ENCODE measurements around the gene NETO2.

Gene NETO2

GRCh38 chr16:47073223-47074155 lies 70.3 kb downstream of the NETO2 start:
- Mint-ChIP-seq H3K4me3 (no peak overlapping the region), H3K9me3 (peaks cover 15% of the 10 kb centered on the region), H3K27ac (no peak overlapping the region), H3K27me3 (ENCODE audit: low read depth, poor library complexity) (peaks cover 3% of the 10 kb centered on the region), H3K36me3 (ENCODE audit: low read depth) (no peaks in the 10 kb centered on the region), H3K4me1 (no peaks in the 10 kb centered on the region)
- no peak for DNase-seq
- TF ChIP-seq, protein P1, sequence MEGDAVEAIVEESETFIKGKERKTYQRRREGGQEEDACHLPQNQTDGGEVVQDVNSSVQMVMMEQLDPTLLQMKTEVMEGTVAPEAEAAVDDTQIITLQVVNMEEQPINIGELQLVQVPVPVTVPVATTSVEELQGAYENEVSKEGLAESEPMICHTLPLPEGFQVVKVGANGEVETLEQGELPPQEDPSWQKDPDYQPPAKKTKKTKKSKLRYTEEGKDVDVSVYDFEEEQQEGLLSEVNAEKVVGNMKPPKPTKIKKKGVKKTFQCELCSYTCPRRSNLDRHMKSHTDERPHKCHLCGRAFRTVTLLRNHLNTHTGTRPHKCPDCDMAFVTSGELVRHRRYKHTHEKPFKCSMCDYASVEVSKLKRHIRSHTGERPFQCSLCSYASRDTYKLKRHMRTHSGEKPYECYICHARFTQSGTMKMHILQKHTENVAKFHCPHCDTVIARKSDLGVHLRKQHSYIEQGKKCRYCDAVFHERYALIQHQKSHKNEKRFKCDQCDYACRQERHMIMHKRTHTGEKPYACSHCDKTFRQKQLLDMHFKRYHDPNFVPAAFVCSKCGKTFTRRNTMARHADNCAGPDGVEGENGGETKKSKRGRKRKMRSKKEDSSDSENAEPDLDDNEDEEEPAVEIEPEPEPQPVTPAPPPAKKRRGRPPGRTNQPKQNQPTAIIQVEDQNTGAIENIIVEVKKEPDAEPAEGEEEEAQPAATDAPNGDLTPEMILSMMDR (IDR thresholded peaks at IDR 0.05): no peak

DNA sequence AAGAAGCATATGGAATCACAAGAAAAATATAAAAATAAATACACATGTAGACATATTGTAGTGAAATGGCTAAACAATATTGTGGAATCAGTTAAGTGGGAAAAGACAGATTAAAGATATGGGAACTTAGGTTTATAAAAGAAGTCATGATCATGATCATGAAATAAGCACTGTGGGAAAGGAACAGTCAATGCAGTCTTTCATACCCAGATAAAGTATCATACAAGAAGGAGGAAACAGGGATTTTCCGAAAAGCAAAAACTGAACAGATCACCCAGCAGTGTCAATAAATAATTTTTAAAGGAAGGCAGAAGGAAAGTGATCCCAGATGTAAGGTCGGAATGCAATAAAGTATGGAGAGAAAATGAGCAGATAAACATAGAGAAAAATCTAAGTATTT lies 71.6 kb downstream of the NETO2 start:
- no peak overlapping the region for H3K27ac Mint-ChIP-seq
- H3K9me3 Mint-ChIP-seq: peaks cover 15% of the 10 kb centered on the region
- H3K4me3 Mint-ChIP-seq: no peak overlapping the region
- DNase-seq: no peak
- H3K36me3 Mint-ChIP-seq (ENCODE audit: low read depth): no peaks in the 10 kb centered on the region
- H3K27me3 Mint-ChIP-seq (ENCODE audit: low read depth, poor library complexity): peaks cover 3% of the 10 kb centered on the region
- no peaks in the 10 kb centered on the region for H3K4me1 Mint-ChIP-seq
- TF ChIP-seq, protein P1 (IDR thresholded peaks at IDR 0.05): no peak

GRCh38 chr16:47069841-47070584 lies 73.7 kb downstream of the NETO2 start:
- no peaks in the 10 kb centered on the region for H3K36me3 Mint-ChIP-seq (ENCODE audit: low read depth)

DNA sequence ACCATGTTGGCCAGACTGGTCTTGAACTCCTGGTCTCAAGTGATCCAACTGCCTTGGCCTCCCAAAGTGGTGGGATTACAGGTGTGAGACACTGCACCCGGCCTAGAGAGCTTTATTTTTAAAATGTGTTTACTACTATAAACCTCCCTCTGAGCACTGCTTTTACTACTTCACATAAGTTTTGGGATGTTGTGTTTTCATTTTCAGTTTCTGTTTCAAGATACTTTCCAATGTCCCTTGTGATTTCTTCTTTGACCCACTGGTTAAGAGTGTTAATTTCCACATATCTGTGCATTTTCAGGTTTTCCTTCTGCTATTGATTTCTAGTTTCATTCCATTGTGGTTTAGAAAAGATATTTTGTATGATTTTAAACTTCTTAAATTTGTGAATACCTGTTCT lies 74.4 kb downstream of the NETO2 start:
- peaks cover 7% of the 10 kb centered on the region for H3K27me3 Mint-ChIP-seq (ENCODE audit: low read depth, poor library complexity)
- DNase-seq: no peak
- H3K36me3 Mint-ChIP-seq (ENCODE audit: low read depth): no peaks in the 10 kb centered on the region
- H3K4me1 Mint-ChIP-seq: peaks cover 11% of the 10 kb centered on the region
- H3K9me3 Mint-ChIP-seq: peaks cover 15% of the 10 kb centered on the region
- H3K27ac Mint-ChIP-seq: no peak overlapping the region
- TF ChIP-seq, protein P1 (IDR thresholded peaks at IDR 0.05): no peak
- no peak overlapping the region for H3K4me3 Mint-ChIP-seq

More at GRCh38 chr16:47069841-47070584, 73.7 kb downstream of the NETO2 start:
- Mint-ChIP-seq H3K9me3 (peaks cover 15% of the 10 kb centered on the region), H3K4me3 (no peak overlapping the region), H3K27me3 (ENCODE audit: low read depth, poor library complexity) (peaks cover 7% of the 10 kb centered on the region), H3K27ac (peak overlapping the region; percentile 14), H3K4me1 (peaks cover 11% of the 10 kb centered on the region)
- DNase-seq: no peak
- TF ChIP-seq, protein P1 (IDR thresholded peaks at IDR 0.05): no peak

GRCh38 chr16:47067203-47067602 lies 76.5 kb downstream of the NETO2 start:
- TF ChIP-seq, protein P1 (IDR thresholded peaks at IDR 0.05): no peak
- Mint-ChIP-seq H3K4me1 (peaks cover 11% of the 10 kb centered on the region), H3K27me3 (ENCODE audit: low read depth, poor library complexity) (peaks cover 11% of the 10 kb centered on the region), H3K9me3 (peaks cover 25% of the 10 kb centered on the region), H3K27ac (no peak overlapping the region), H3K36me3 (ENCODE audit: low read depth) (no peaks in the 10 kb centered on the region), H3K4me3 (no peak overlapping the region)
- no peak for DNase-seq

Measured in nephron progenitor cell (in vitro differentiated cells).